ENCODE measurements around the gene CDT1. TPM values are rescaled to one million over a fixed set of nuclear protein-coding genes. Genes with fewer than 3 reads are reported as not detected.

Gene CDT1
- total and polyA plus RNA-seq, 12 donors = 0.29 to 5.7 (median 1.6) TPM; not detected in 1

DNA sequence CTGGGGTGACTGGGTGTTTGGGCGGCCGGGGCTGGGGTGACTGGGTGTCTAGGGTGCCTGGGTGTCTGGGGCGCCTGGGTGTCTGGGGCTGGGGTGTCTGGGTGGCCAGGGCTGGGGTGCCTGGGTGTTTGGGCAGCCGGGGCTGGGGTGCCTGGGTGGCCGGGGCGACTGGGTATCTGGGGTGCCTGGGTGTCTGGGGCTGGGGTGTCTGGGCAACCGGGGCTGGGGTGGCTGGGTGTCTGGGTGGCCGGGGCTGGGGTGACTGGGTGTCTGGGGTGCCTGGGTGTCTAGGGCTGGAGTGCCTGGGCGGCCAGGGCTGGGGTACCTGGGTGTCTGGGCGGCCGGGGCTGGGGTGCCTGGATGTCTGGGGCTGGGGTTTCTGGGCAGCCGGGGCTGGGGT, 21.6 kb downstream of the CDT1 start:
- Histone ChIP-seq H3K4me3 (no peak overlapping the region), H3K27me3 (no peaks in the 10 kb centered on the region), H3K4me1 (replicated peaks in 1 of 2) (peaks cover 8 to 12% of the 10 kb centered on the region in 2 donors), H3K27ac (no peak overlapping the region), H3K36me3 (replicated peaks in 1 of 2) (peaks cover 0 to 24% of the 10 kb centered on the region in 2 donors), H3K9me3 (replicated peaks in 1 of 3) (no peaks in the 10 kb centered on the region)
- intact Hi-C loops (cut with DNase I) = no loop called here
- WGBS, 4 donors = 78 to 98% (median 91%) methylated on average over 4 to 12 of the region's 12 CpGs
- DNase-seq = no peak
- no peak for TF ChIP-seq POLR2A (IDR thresholded peaks at IDR 0.05)
- TF ChIP-seq CTCF (IDR thresholded peaks at IDR 0.05) = no peak

DNA sequence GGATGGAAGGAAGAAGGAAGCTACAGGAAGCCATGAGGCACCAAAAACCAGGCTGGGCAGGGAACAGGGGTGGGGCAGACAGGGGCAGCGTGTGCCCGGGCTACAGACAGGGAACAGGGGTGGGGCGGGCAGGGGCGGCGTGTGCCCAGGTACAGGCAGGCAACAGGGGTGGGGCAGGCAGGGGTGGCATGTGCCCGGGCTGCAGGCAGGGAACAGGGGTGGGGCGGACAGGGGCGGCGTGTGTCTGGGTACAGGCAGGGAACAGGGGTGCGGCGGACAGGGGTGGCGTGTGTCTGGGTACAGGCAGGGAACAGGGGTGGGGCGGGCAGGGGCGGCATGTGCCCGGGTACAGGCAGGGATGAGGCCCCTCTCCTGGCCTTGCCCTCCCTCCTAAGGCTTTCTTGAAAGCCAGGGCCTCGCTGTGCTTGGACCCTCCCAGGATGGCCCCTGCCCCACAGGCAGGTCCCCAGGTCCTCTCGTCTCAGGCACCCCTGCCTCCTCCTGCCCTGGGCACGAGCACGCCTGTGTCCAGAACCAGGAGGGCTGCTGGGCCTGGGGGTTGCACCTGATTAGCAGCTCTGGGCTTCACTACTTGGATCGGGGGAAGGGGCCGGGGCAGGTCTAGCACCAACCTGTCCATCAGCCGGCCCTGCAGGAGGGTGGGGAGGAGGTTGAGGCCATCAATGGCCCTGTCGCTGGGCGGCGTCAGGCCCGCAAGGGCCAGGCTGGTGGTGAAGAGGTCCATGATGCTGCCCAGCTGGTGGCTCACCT, 22.7 kb downstream of the CDT1 start:
- Histone ChIP-seq H3K36me3 (replicated peaks in 1 of 2) (peaks cover 0 to 24% of the 10 kb centered on the region in 2 donors), H3K27me3 (no peaks in the 10 kb centered on the region), H3K9me3 (replicated peaks in 1 of 3) (no peaks in the 10 kb centered on the region), H3K27ac (no peak overlapping the region), H3K4me1 (replicated peaks in 1 of 2) (peaks cover under 1 to 3% of the 10 kb centered on the region in 2 donors), H3K4me3 (no peak overlapping the region)
- no peak for DNase-seq
- TF ChIP-seq CTCF (IDR thresholded peaks at IDR 0.05) (no peak), POLR2A (IDR thresholded peaks at IDR 0.05) (no peak)
- intact Hi-C loops (cut with DNase I) = no loop called here
- WGBS, 4 donors = 89 to 95% (median 93%) methylated on average over 5 to 26 of the region's 26 CpGs

DNA sequence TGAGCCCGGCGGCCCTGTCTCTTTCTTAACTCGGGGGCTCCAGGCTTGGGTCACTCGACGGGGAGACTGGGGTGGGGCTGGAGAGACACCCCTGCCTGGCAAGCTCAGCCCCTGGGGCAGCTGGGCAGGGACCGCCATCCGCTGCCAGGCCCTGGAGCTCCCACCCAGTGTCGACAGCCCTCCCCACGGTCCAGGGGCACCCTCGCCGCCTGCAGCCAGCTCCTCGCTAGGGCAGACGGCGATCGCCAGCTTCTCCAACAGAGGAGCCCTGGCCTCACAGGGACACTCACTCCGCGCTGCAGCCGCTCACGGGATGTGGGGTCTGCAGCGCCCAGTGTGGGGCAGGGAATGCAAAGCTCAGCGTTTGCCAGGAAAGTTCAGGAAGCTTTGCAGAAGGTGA, 24.1 kb downstream of the CDT1 start:
- peaks cover 0 to 15% of the 10 kb centered on the region in 2 donors for H3K36me3 ChIP-seq (replicated peaks in 1 of 2)
- WGBS, 4 donors = 93 to 100% (median 95%) methylated on average over 6 to 21 of the region's 21 CpGs

GRCh38 chr16:88828711-88829110, 25.1 kb downstream of the CDT1 start:
- Histone ChIP-seq H3K4me1 (replicated peaks in 1 of 2) (no peaks in the 10 kb centered on the region), H3K36me3 (replicated peaks in 1 of 2) (peaks cover 0 to 13% of the 10 kb centered on the region in 2 donors), H3K9me3 (replicated peaks in 1 of 3) (no peaks in the 10 kb centered on the region), H3K27me3 (no peaks in the 10 kb centered on the region), H3K4me3 (no peak overlapping the region), H3K27ac (no peak overlapping the region)
- no peak for DNase-seq
- 84 to 91% (median 89%) methylated on average over 16 to 24 of the region's 24 CpGs for WGBS, 4 donors
- TF ChIP-seq CTCF (IDR thresholded peaks at IDR 0.05) = no peak
- TF ChIP-seq POLR2A (IDR thresholded peaks at IDR 0.05) = no peak
- intact Hi-C loops (cut with DNase I) = no loop called here

More for the DNA sequence above, 24.1 kb downstream of the CDT1 start:
- no peak overlapping the region for H3K27ac ChIP-seq
- no peak overlapping the region for H3K4me3 ChIP-seq
- no peaks in the 10 kb centered on the region for H3K27me3 ChIP-seq
- no peak for TF ChIP-seq CTCF (IDR thresholded peaks at IDR 0.05)
- TF ChIP-seq POLR2A (IDR thresholded peaks at IDR 0.05) = no peak
- no peaks in the 10 kb centered on the region for H3K9me3 ChIP-seq (replicated peaks in 1 of 3)
- H3K4me1 ChIP-seq (replicated peaks in 1 of 2) = no peaks in the 10 kb centered on the region
- DNase-seq = no peak
- intact Hi-C loops (cut with DNase I) = no loop called here
